Esophagus muscularis mucosa (tissue), 4 donors: ENCODE measurements around the gene PEX14. TPM values are rescaled to one million over a fixed set of nuclear protein-coding genes. Genes with fewer than 3 reads are reported as not detected.

Experiments used
- DNase-seq: peaks from one replicate; pipeline ENCODE4 v3.0.0-alpha.2; 2017; ENCODE audit errors: extremely low spot score
- H3K27ac ChIP-seq, 4 donors: fragments of 200-600 bp; sonication (generic); replicated peaks in 1 of 4; 1 replicate in 3 of 4; 2 replicates in 1 of 4; pipeline ENCODE4 v1.5.1; 2016 to 2019; ENCODE audit warnings: mild to moderate bottlenecking in 1 of 4
- H3K27me3 ChIP-seq, 4 donors: fragments of 200-600 bp; sonication (generic); one replicate each; pipeline versions ENCODE4 v1.5.1 to v1.6.0; 2016 to 2019
- H3K36me3 ChIP-seq, 4 donors: fragments of 200-600 bp; sonication (generic); one replicate each; pipeline ENCODE4 v1.5.1; 2016 to 2019
- H3K4me1 ChIP-seq, 4 donors: fragments of 200-600 bp; sonication (generic); one replicate each; pipeline ENCODE4 v1.5.1; 2016 to 2019
- H3K4me3 ChIP-seq, 4 donors: fragments of 200-600 bp; sonication (generic); 1 replicate in 2 of 4; 2 replicates in 2 of 4; pipeline ENCODE4 v1.5.1; 2016 to 2019; ENCODE audit warnings: mild to moderate bottlenecking in 4 of 4, moderate library complexity in 1 of 4
- H3K9me3 ChIP-seq, 4 donors: fragments of 200-600 bp; sonication (generic); 1 replicate in 3 of 4; 2 replicates in 1 of 4; pipeline ENCODE4 v1.5.1; 2016 to 2019
- CTCF ChIP-seq, 3 experiments: fragments of 200-600 bp in 2 of 3; fragments of 450-650 bp in 1 of 3; sonication (generic) in 2 of 3; IDR thresholded peaks; one replicate each; pipeline ENCODE4 v1.5.1; 2017 to 2019; ENCODE audit warnings: antibody characterized with exemption in 3 of 3, mild to moderate bottlenecking in 2 of 3, moderate library complexity in 1 of 3
- EP300 ChIP-seq: sonication (generic); formaldehyde crosslinking; IDR thresholded peaks from one replicate; pipeline ENCODE4 v1.6.1; 2017; ENCODE audit warnings: antibody characterized with exemption
- POLR2A ChIP-seq: fragments of 450-650 bp; IDR thresholded peaks from one replicate; pipeline ENCODE4 v1.6.1; 2017; ENCODE audit warnings: antibody characterized with exemption, moderate library complexity, mild to moderate bottlenecking, low read depth
- POLR2AphosphoS5 ChIP-seq, 2 donors: sonication (generic); formaldehyde crosslinking; IDR thresholded peaks; one replicate each; pipeline ENCODE4 v1.6.1; 2017; ENCODE audit warnings: antibody characterized with exemption in 2 of 2
- WGBS: methylation state at CpG from one replicate; pipeline ENCODE4 v1.1.5; 2018; 5-methylcytosine and 5-hydroxymethylcytosine counted together
- intact Hi-C: fragments of 100-400 bp; cut with DNase I; formaldehyde crosslinking; loops from one replicate; pipeline ENCODE4 v1.15.1; 2023
- total RNA-seq, 4 donors: library from RNA; depleted of rRNA; stranded (reverse); fragments of >200 nt; gene quantifications; one replicate each; pipeline versions ENCODE4 v1.1.0 to v1.2.1, GENCODE V29; 2016

The PEX14 gene
- total RNA-seq, 4 donors from 2014 or later: 16.2 to 24.2 (median 20.1) TPM

DNA sequence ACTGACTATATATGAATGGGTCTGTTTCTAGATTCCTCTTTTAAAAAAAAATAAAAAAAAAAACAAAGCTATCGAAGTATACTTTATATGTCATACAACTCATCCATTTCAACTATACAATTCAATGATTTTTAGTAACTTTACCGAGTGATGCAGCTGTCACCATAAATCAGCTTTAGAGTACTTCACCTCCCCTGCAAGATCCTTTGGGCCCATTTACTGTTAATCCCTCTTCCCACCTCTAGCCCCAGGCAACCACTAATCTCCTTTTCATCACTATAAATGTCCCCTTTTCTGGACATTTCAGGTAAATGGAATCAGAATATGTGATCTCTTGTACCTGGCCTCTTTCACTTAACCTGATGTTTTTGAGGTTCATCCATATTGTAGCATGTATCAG, 133.9 kb downstream of the PEX14 start:
- TF ChIP-seq EP300: no peak
- no peaks in the 10 kb centered on the region for H3K27me3 ChIP-seq
- no peak overlapping the region for H3K4me3 ChIP-seq
- peaks cover 0 to 4% (median 0%) of the 10 kb centered on the region in 4 donors for H3K4me1 ChIP-seq
- intact Hi-C loops: no loop called here
- no peaks in the 10 kb centered on the region for H3K9me3 ChIP-seq
- H3K27ac ChIP-seq: no peak overlapping the region
- DNase-seq: no peak
- peaks cover 0 to 4% (median 0%) of the 10 kb centered on the region in 4 donors for H3K36me3 ChIP-seq
- WGBS: 97% methylated on average over 2 of the region's 2 CpGs

GRCh38 chr1:10610901-10611600, 136.3 kb downstream of the PEX14 start:
- Histone ChIP-seq H3K4me1 (peaks cover 0 to 4% (median 0%) of the 10 kb centered on the region in 4 donors), H3K27me3 (no peaks in the 10 kb centered on the region), H3K36me3 (peaks cover 0 to 5% (median 0%) of the 10 kb centered on the region in 4 donors), H3K27ac (no peak overlapping the region), H3K4me3 (no peak overlapping the region), H3K9me3 (no peaks in the 10 kb centered on the region)
- no peak for DNase-seq
- no peak for TF ChIP-seq CTCF (IDR thresholded peaks at IDR 0.05)
- TF ChIP-seq POLR2AphosphoS5 (IDR thresholded peaks at IDR 0.05): no peak
- no peak for TF ChIP-seq POLR2A
- TF ChIP-seq EP300: no peak
- intact Hi-C loops: no loop called here
- WGBS: 96% methylated on average over 6 of the region's 6 CpGs

GRCh38 chr1:10612436-10613160, 137.8 kb downstream of the PEX14 start:
- intact Hi-C loops: no loop called here
- Histone ChIP-seq H3K4me1 (peaks cover 0 to 4% (median 0%) of the 10 kb centered on the region in 4 donors), H3K27ac (no peak overlapping the region), H3K36me3 (peaks cover 0 to 13% (median 0%) of the 10 kb centered on the region in 4 donors), H3K4me3 (no peak overlapping the region), H3K9me3 (no peaks in the 10 kb centered on the region), H3K27me3 (no peaks in the 10 kb centered on the region)
- no peak for DNase-seq
- WGBS: 86% methylated on average over 9 of the region's 12 CpGs
- TF ChIP-seq CTCF (IDR thresholded peaks at IDR 0.05) (no peak), EP300 (no peak), POLR2AphosphoS5 (IDR thresholded peaks at IDR 0.05) (no peak)

- no peak for TF ChIP-seq EP300
- no peak for TF ChIP-seq CTCF (IDR thresholded peaks at IDR 0.05)
- no peak for TF ChIP-seq POLR2AphosphoS5 (IDR thresholded peaks at IDR 0.05)
- TF ChIP-seq POLR2A: no peak
- H3K36me3 ChIP-seq: peaks cover 0 to 18% (median 3%) of the 10 kb centered on the region in 4 donors
- DNase-seq: no peak
- peaks cover 0 to 4% (median 0%) of the 10 kb centered on the region in 4 donors for H3K4me1 ChIP-seq
- H3K4me3 ChIP-seq: no peak overlapping the region
- H3K27ac ChIP-seq: no peak overlapping the region
- no peaks in the 10 kb centered on the region for H3K27me3 ChIP-seq
- intact Hi-C loops: no loop called here
- WGBS: 100% methylated on average over 7 of the region's 10 CpGs
- H3K9me3 ChIP-seq: no peaks in the 10 kb centered on the region
Measured at GRCh38 chr1:10613340-10613739, 138.6 kb downstream of the PEX14 start.

- intact Hi-C loops: no loop called here
- peaks cover 0 to 21% (median 5%) of the 10 kb centered on the region in 4 donors for H3K36me3 ChIP-seq
- H3K27ac ChIP-seq: no peak overlapping the region
- WGBS: 96% methylated on average over 5 of the region's 8 CpGs
- H3K9me3 ChIP-seq: no peaks in the 10 kb centered on the region
- no peak for TF ChIP-seq EP300
- no peak for TF ChIP-seq POLR2AphosphoS5 (IDR thresholded peaks at IDR 0.05)
- no peak for TF ChIP-seq CTCF (IDR thresholded peaks at IDR 0.05)
- TF ChIP-seq POLR2A: no peak
- no peak overlapping the region for H3K4me3 ChIP-seq
- peaks cover 0 to 4% (median 0%) of the 10 kb centered on the region in 4 donors for H3K4me1 ChIP-seq
- no peak for DNase-seq
- no peaks in the 10 kb centered on the region for H3K27me3 ChIP-seq
Measured at GRCh38 chr1:10613861-10614260, 139.1 kb downstream of the PEX14 start.
